GM18502 (cell line): Measurements from ENCODE around the gene SUPV3L1.
"Not testable (repeated sequence)": the region's sequence is repeated elsewhere in the genome, so short reads cannot be mapped to it uniquely, and the experiment has no call there.

Experiments
- ATAC-seq: cut with Tn5 transposase; IDR thresholded peaks from one replicate; pipeline ENCODE4 v1.9.1; 2021; ENCODE audit warnings: mild to moderate bottlenecking; ENCODE audit not compliant: unreplicated experiment, poor library complexity

Gene SUPV3L1

DNA sequence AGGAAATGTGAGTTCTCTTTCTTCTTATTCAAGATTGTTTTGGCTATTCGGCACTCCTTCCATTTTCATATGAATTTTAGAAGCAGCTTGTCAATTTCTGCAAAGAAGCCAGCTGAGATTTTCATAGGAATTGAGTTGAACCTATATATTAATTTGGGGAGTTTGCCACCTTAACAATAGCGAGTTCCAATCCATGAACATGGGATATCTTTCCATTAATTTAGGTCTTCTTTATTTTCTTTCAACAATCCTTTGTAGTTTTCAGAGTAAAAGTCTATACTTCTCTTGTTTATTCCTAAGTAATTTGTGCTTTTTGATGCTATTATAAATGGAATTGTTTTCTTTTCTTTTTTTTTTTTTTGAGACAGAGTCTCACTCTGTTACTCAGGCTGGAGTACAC is 71.4 kb downstream of the SUPV3L1 start:
- ATAC-seq: not testable (repeated sequence)

GRCh38 chr10:69253171-69253570 is 73.1 kb downstream of the SUPV3L1 start:
- no peak for ATAC-seq

DNA sequence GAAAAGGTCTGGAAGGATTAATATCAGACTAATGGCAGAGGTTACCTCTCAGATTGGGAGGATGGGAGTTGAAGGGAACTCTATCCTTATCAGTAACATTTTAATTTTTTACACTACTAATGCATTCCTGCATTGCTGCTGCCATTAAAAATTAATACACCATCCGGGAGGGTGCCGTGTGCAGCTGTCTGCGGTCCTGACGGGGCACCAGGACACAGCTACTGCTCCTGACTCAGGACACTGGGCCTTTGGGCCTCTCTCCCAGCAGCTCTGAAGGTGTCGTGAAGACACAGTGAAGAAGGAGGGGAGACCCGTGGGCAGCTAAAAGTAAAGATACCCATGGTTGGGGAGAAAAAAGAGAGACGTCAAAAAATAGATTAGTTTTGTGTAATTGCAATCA is 74.8 kb downstream of the SUPV3L1 start:
- ATAC-seq: no peak
